ENCODE results near the gene GUCY1A1. TPM values are rescaled to one million over a fixed set of nuclear protein-coding genes. Genes with fewer than 3 reads are reported as not detected.

The GUCY1A1 gene
- total and polyA plus RNA-seq, 5 experiments from 2014 or later: not detected

DNA sequence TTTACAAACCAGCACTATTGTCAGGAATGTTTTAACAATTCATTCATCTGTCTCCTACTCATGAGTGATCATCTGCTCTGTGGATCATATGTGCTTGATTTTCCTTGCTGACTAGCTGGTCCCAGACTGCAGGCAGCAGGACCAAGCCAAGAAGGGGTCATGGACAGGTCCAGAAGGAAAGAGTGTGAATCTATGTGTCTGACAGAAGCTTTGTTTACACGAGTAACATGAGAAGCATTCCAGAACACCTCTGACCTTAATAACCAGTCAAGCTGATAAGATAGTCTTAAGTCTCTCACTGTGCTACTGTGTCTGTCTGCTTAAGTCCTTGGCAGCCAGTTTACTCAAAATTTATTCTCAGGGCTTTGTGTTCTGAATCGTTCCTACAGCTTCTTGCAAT is 39.0 kb downstream of the GUCY1A1 start:
- peaks cover 0 to 15% (median 3%) of the 10 kb centered on the region in 5 donors for H3K27me3 Mint-ChIP-seq
- POLR2A ChIA-PET: no interaction called here

DNA sequence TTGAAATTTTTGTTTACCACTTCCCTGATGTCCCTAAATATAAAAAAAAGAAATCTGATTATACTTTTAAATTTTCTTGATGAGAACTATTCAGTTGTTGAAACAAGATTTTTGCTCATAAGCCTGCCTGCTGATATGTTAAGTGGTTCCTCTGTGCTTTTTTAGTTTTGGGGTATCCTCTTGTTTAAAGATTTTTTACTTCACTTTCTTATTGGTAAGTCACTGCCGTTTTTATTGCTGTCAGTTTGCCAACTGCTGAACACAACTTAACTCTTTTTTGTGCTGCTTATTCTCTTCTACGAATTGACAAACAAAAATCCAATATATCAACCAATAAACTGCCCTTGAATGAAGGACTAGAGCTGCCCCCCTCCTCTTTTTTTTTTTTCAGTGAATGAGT is 39.5 kb downstream of the GUCY1A1 start:
- H3K4me1 Mint-ChIP-seq: no peaks in the 10 kb centered on the region
- no peak overlapping the region for H3K27ac Mint-ChIP-seq
- no peaks in the 10 kb centered on the region for H3K36me3 Mint-ChIP-seq
- no peaks in the 10 kb centered on the region for H3K9me3 Mint-ChIP-seq
- peaks cover 0 to 13% (median 3%) of the 10 kb centered on the region in 5 donors for H3K27me3 Mint-ChIP-seq
- POLR2A ChIA-PET: no interaction called here
- DNase-seq (no peak), ATAC-seq (no peak)
- H3K4me3 Mint-ChIP-seq: no peak overlapping the region

More for the DNA sequence above, 39.0 kb downstream of the GUCY1A1 start:
- no peak for ATAC-seq
- Mint-ChIP-seq H3K27ac (no peak overlapping the region), H3K36me3 (no peaks in the 10 kb centered on the region), H3K4me1 (no peaks in the 10 kb centered on the region), H3K9me3 (no peaks in the 10 kb centered on the region), H3K4me3 (no peak overlapping the region)
- DNase-seq: no peak

DNA sequence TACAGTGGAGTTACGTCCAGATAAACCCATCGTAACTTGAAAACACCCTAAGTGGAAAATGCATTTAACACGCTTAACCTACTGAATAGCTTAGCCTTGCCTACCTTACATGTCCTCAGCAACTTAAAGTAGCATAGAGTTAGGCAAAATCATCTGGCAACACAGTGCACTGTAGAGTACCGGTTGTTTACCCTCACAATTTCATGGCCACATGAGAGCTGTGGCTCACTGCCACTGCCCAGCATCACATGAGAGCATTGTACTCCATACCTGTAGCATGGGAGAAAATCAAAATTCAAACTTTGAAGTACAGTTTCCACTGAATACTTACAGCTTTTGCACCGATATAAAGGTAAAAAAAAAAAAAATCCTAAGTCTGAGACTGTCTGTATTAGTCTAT is 40.6 kb downstream of the GUCY1A1 start:
- no peak overlapping the region for H3K27ac Mint-ChIP-seq
- H3K27me3 Mint-ChIP-seq: peaks cover 0 to 4% (median 1%) of the 10 kb centered on the region in 5 donors
- no peaks in the 10 kb centered on the region for H3K36me3 Mint-ChIP-seq
- ATAC-seq: no peak
- no peak overlapping the region for H3K4me3 Mint-ChIP-seq
- DNase-seq: no peak
- no peaks in the 10 kb centered on the region for H3K9me3 Mint-ChIP-seq
- POLR2A ChIA-PET: no interaction called here
- no peaks in the 10 kb centered on the region for H3K4me1 Mint-ChIP-seq

DNA sequence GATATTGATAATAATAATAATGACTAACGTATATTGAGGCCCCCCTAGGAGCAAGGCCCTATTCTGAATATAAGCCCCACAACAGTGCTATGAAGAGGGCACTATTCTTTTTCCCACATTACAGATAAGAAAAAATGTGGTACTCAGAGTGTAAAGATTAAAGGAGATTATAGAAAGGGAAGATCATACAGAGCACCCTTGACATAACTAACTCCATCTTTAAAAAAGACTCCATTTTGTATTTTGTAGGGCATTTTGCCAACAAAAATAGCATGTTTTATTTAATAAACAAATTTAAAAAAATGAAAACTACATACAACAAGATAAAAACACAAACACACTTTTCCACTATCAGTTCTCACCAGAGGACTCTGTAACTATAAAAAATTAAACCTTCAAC is 42.1 kb downstream of the GUCY1A1 start:
- no peak overlapping the region for H3K4me3 Mint-ChIP-seq
- H3K27me3 Mint-ChIP-seq: peaks cover 0 to 4% (median 3%) of the 10 kb centered on the region in 5 donors
- no peaks in the 10 kb centered on the region for H3K36me3 Mint-ChIP-seq
- DNase-seq: no peak
- POLR2A ChIA-PET: no interaction called here
- H3K27ac Mint-ChIP-seq: no peak overlapping the region
- H3K4me1 Mint-ChIP-seq: no peaks in the 10 kb centered on the region
- H3K9me3 Mint-ChIP-seq: no peaks in the 10 kb centered on the region
- ATAC-seq: no peak

DNA sequence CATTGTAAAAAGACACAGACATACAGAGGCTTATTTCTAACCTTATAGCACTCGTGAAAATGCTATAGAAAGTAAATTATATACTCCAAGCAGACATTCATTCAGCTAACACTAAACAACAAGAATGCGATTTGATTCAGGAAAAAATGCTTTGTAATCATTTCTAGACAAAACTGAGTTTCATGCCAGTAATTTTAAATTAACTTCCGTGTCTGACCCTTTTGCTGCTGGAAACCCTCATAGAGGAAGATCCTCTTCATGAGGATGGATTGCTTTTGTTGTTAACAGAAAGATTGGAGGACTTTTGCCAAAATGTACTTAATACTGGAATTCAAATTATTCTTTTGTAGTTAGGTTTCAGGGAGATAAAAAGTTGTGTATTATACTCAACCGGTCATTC is 43.3 kb downstream of the GUCY1A1 start:
- H3K9me3 Mint-ChIP-seq: no peaks in the 10 kb centered on the region
- ATAC-seq (no peak), DNase-seq (no peak)
- H3K27me3 Mint-ChIP-seq: peaks cover 0 to 4% (median 3%) of the 10 kb centered on the region in 5 donors
- no peak overlapping the region for H3K4me3 Mint-ChIP-seq
- H3K27ac Mint-ChIP-seq: no peak overlapping the region
- no peaks in the 10 kb centered on the region for H3K4me1 Mint-ChIP-seq
- H3K36me3 Mint-ChIP-seq: no peaks in the 10 kb centered on the region
- POLR2A ChIA-PET: no interaction called here

DNA sequence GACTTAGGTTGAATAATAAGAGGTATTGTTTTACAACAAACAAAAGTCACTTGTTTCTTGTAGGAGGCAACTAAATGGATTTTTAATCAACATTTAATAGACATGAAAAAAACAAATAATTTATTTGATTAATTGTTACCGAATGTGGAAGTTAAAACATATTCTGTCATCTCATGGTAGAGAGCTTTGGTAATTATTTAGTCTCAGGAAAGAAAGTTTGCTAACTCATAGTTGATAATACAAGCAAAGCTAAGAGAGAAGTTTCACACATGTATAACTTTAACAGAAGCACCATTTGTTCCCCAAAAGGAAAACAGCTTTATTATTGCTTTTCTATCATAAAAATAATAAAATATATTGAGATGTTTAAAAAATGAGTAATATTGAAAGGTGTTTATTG is 44.9 kb downstream of the GUCY1A1 start:
- no peaks in the 10 kb centered on the region for H3K4me1 Mint-ChIP-seq
- POLR2A ChIA-PET: no interaction called here
- no peak overlapping the region for H3K27ac Mint-ChIP-seq

DNA sequence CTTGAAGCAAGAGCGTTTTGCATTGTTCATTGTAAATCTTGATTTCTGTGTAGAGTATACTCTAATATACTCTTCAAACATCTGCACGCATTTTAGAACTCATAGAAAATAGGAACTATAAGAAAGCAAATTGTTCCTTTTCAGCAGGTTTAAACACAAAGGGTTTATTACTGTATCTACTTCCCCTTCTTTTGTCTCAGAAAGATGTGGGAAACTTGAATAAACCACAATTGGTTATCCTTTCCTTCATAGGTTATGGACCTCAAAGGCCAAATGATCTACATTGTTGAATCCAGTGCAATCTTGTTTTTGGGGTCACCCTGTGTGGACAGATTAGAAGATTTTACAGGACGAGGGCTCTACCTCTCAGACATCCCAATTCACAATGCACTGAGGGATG is 46.2 kb downstream of the GUCY1A1 start:
- ATAC-seq (no peak), DNase-seq (no peak)
- H3K4me1 Mint-ChIP-seq: no peaks in the 10 kb centered on the region
- no peaks in the 10 kb centered on the region for H3K36me3 Mint-ChIP-seq
- no peak overlapping the region for H3K4me3 Mint-ChIP-seq
- peaks cover 0 to 2% (median 0%) of the 10 kb centered on the region in 9 donors for H3K9me3 Mint-ChIP-seq
- peaks cover 0 to 4% (median 3%) of the 10 kb centered on the region in 5 donors for H3K27me3 Mint-ChIP-seq
- POLR2A ChIA-PET: no interaction called here
- H3K27ac Mint-ChIP-seq: no peak overlapping the region

More for the DNA sequence above, 44.9 kb downstream of the GUCY1A1 start:
- no peak for DNase-seq
- ATAC-seq: no peak
- H3K4me3 Mint-ChIP-seq: no peak overlapping the region
- no peaks in the 10 kb centered on the region for H3K36me3 Mint-ChIP-seq
- H3K27me3 Mint-ChIP-seq: peaks cover 0 to 4% (median 3%) of the 10 kb centered on the region in 5 donors
- H3K9me3 Mint-ChIP-seq: no peaks in the 10 kb centered on the region

DNA sequence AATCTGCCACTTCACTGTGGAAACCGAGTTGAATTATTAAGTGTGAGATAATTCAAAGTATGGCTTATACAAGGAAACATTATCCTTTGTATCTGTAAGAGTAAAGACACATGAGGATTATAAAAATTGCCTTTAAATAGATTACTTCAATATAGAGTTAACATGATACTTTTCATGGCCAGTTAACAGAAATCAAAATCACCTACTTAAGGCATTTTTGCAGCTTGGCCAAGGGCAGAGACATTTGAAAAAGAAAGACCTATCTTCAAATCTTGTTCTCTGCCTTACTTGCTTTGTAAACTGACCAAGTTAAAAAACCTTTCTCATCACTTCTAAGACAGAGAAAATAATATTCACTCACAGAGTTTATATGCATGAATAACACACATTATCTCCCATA is 47.3 kb downstream of the GUCY1A1 start:
- H3K36me3 Mint-ChIP-seq: no peaks in the 10 kb centered on the region
- H3K4me1 Mint-ChIP-seq: no peaks in the 10 kb centered on the region
- POLR2A ChIA-PET: no interaction called here
- ATAC-seq (no peak), DNase-seq (no peak)
- H3K27me3 Mint-ChIP-seq: peaks cover 0 to 4% (median 3%) of the 10 kb centered on the region in 5 donors
- no peak overlapping the region for H3K27ac Mint-ChIP-seq
- H3K9me3 Mint-ChIP-seq: peaks cover 0 to 2% (median 0%) of the 10 kb centered on the region in 9 donors
- H3K4me3 Mint-ChIP-seq: no peak overlapping the region

DNA sequence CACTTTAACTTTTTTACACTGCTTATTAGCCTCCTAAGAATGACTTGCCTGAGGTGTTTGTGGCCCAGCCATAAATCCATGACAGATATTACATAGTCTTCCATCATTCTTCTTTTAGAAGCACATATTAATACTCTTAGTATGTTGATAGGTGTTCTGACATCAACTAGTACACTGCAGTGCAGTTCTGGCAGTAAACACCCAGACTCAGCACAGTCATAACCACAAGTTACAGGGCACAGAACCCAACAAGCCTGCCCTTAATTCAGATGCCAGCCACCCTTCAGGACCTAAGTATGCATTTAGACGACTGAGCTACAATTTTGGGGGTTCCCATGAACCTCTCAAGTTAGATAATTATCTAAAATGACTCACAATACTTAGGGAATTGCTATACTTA is 55.7 kb downstream of the GUCY1A1 start:
- DNase-seq: no peak

DNA sequence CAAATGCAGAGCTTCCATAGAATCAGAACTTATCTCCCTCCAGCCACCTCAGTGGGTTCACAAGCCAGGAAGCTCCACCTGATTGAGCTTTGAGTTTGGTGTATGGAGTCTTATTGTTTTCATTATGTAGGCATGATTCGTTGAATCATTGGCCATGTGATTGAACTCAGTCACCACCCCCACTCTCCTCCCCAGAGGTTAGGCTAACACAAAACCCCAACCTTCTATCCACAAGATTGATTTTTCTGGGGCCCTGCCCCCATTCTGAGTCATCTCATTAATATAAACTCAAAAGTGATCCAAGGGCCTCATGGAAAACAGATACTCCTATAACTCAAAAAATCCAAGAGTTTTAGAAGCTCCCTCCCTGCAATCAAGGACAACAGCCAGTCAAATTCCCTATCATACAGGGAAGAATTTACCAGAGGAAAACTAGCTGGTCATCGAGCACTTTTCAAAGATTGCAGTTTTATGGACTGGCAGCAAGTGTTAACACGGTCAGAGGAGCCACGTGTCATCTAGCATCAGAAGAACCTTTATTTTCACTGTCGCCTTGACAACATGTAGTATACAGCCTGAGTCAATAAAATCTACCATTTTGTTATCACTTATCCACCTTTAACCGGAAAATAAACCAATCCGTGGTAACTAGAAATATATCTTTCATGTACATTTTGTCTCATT is 56.3 kb downstream of the GUCY1A1 start:
- POLR2A ChIA-PET: no interaction called here
- no peaks in the 10 kb centered on the region for H3K9me3 Mint-ChIP-seq
- DNase-seq: no peak
- no peak overlapping the region for H3K4me3 Mint-ChIP-seq
- H3K36me3 Mint-ChIP-seq: no peaks in the 10 kb centered on the region
- peaks cover 0 to 9% (median 3%) of the 10 kb centered on the region in 5 donors for H3K27me3 Mint-ChIP-seq
- no peak for ATAC-seq
- H3K27ac Mint-ChIP-seq: no peak overlapping the region
- no peaks in the 10 kb centered on the region for H3K4me1 Mint-ChIP-seq

More for the DNA sequence above, 55.7 kb downstream of the GUCY1A1 start:
- Mint-ChIP-seq H3K9me3 (no peaks in the 10 kb centered on the region), H3K4me3 (no peak overlapping the region), H3K27me3 (peaks cover 0 to 9% (median 3%) of the 10 kb centered on the region in 5 donors), H3K27ac (no peak overlapping the region), H3K4me1 (no peaks in the 10 kb centered on the region), H3K36me3 (no peaks in the 10 kb centered on the region)
- no peak for ATAC-seq
- POLR2A ChIA-PET: no interaction called here

DNA sequence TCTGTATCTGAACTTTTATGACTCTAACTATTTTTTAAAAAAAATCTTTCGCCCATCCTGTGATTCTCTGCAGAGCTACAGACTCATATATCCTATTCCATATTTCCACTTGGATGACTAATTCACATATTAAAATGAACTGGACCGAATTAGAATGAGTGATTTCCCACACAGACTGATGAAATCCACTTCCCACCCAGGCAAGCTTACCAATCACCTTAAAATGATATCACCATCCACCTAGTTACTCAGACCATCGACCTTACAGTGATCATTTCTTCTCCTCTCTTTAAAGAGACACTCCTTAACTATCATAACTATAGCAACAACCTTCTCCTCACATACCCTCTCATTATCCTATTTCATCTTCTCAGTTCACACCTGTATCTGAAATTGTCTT is 58.1 kb downstream of the GUCY1A1 start:
- Mint-ChIP-seq H3K27ac (no peak overlapping the region), H3K36me3 (no peaks in the 10 kb centered on the region), H3K9me3 (no peaks in the 10 kb centered on the region), H3K4me3 (no peak overlapping the region), H3K27me3 (peaks cover 0 to 9% (median 3%) of the 10 kb centered on the region in 5 donors), H3K4me1 (no peaks in the 10 kb centered on the region)
- POLR2A ChIA-PET: no interaction called here
- no peak for DNase-seq
- no peak for ATAC-seq

DNA sequence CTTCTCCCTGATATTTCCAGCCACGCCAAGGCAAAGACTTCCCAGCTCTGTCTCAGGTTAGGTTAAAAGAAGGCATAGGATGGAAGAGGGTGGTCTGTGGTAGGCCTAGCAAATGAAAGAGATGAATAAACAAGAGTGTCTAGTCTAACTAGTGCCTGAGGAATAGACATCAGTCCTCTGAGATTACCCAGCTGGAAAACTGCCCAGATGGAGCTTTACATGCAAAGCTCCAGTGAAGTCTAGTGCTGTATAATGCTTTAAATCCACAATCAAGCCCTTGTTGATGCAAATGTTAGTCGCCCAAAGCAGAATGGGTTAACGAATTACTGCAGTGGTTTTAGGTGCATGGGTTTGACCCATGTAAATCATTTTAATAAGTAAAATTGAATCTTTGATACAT is 67.4 kb downstream of the GUCY1A1 start:
- Mint-ChIP-seq H3K27ac (no peak overlapping the region), H3K27me3 (peaks cover 0 to 6% (median 0%) of the 10 kb centered on the region in 5 donors), H3K4me1 (no peaks in the 10 kb centered on the region), H3K4me3 (no peak overlapping the region), H3K9me3 (no peaks in the 10 kb centered on the region), H3K36me3 (no peaks in the 10 kb centered on the region)
- ATAC-seq (no peak), DNase-seq (no peak)
- POLR2A ChIA-PET: no interaction called here

DNA sequence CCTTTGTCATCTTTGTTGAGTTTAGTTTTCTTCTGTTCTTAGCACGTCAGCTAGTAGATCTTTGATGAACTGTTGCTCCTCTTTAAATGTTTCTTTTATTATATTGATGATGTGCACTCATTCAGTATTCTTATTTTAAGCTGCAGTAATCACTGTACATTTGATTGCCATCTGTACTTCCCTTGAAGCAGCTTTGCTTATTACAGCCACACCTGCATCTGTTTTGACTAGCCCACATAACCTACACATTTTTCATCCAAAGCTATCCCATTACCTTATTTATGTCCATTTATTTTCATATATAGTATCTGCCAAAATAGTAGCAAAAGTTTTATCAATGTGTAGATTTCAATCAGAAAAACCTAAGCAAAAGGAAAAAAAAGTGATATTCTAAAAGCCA is 68.3 kb downstream of the GUCY1A1 start:
- no peak for ATAC-seq

DNA sequence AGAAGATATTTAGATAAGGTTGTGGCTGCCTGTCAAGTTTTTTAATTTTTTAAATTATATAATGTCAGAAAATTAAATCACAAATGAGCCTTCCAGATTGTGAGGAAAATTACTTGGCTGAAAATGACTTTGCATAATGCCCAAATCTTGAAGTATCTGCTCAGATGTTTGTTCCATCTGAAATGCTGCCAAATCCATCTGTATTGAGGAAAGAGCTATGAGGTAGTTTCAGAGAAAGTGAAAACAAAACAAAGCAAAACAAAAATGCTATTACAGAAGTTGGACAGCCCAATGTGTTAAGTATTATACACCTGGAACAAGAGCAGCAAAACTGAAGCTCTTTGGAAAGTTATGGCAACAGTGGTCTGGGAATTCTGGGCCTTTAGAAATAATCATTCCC is 68.8 kb downstream of the GUCY1A1 start:
- ATAC-seq (no peak), DNase-seq (no peak)
- Mint-ChIP-seq H3K27me3 (peaks cover 0 to 6% (median 0%) of the 10 kb centered on the region in 5 donors), H3K27ac (no peak overlapping the region), H3K9me3 (no peaks in the 10 kb centered on the region), H3K4me1 (no peaks in the 10 kb centered on the region), H3K4me3 (no peak overlapping the region), H3K36me3 (no peaks in the 10 kb centered on the region)
- POLR2A ChIA-PET: no interaction called here

More for the DNA sequence above, 68.3 kb downstream of the GUCY1A1 start:
- Mint-ChIP-seq H3K27me3 (peaks cover 0 to 6% (median 0%) of the 10 kb centered on the region in 5 donors), H3K36me3 (no peaks in the 10 kb centered on the region), H3K4me3 (no peak overlapping the region), H3K4me1 (no peaks in the 10 kb centered on the region), H3K9me3 (no peaks in the 10 kb centered on the region), H3K27ac (no peak overlapping the region)
- DNase-seq: no peak
- POLR2A ChIA-PET: no interaction called here

Data from naive thymus-derived CD8-positive, alpha-beta T cell (primary cell).